ENCODE results near the gene CORO2B.
"Not testable (repeated sequence)": the region's sequence is repeated elsewhere in the genome, so short reads cannot be mapped to it uniquely, and the experiment has no call there.

The CORO2B gene

GRCh38 chr15:68749793-68750192, 171.0 kb downstream of the CORO2B start:
- no peak for TF ChIP-seq ZNF274 (IDR thresholded peaks at IDR 0.05; ENCODE audit: low read depth, low read length)
- no peak overlapping the region for H3K4me3 ChIP-seq (ENCODE audit: low read length)

GRCh38 chr15:68751622-68752021, 172.8 kb downstream of the CORO2B start:
- TF ChIP-seq ZNF274 (IDR thresholded peaks at IDR 0.05; ENCODE audit: low read depth, low read length) = no peak
- H3K4me3 ChIP-seq (ENCODE audit: low read length) = no peak overlapping the region

GRCh38 chr15:68755731-68756130, 176.9 kb downstream of the CORO2B start:
- TF ChIP-seq ZNF274 (IDR thresholded peaks at IDR 0.05; ENCODE audit: low read depth, low read length) = no peak
- H3K4me3 ChIP-seq (ENCODE audit: low read length) = no peak overlapping the region

- not testable (repeated sequence) for H3K4me3 ChIP-seq (ENCODE audit: low read length)
Observed at GRCh38 chr15:68759982-68760579, 181.3 kb downstream of the CORO2B start.

- H3K4me3 ChIP-seq (ENCODE audit: low read length) = no peak overlapping the region
- no peak for TF ChIP-seq ZNF274 (IDR thresholded peaks at IDR 0.05; ENCODE audit: low read depth, low read length)
Observed at GRCh38 chr15:68763063-68763462, 184.3 kb downstream of the CORO2B start.

GRCh38 chr15:68764090-68764489, 185.3 kb downstream of the CORO2B start:
- TF ChIP-seq ZNF274 (IDR thresholded peaks at IDR 0.05; ENCODE audit: low read depth, low read length) = no peak
- H3K4me3 ChIP-seq (ENCODE audit: low read length) = no peak overlapping the region

- no peak overlapping the region for H3K4me3 ChIP-seq (ENCODE audit: low read length)
- TF ChIP-seq ZNF274 (IDR thresholded peaks at IDR 0.05; ENCODE audit: low read depth, low read length) = no peak
Observed at GRCh38 chr15:68765602-68766368, 187.0 kb downstream of the CORO2B start.

GRCh38 chr15:68767833-68768232, 189.0 kb downstream of the CORO2B start:
- no peak overlapping the region for H3K4me3 ChIP-seq (ENCODE audit: low read length)
- TF ChIP-seq ZNF274 (IDR thresholded peaks at IDR 0.05; ENCODE audit: low read depth, low read length) = no peak

- H3K4me3 ChIP-seq (ENCODE audit: low read length) = no peak overlapping the region
- no peak for TF ChIP-seq ZNF274 (IDR thresholded peaks at IDR 0.05; ENCODE audit: low read depth, low read length)
Observed at GRCh38 chr15:68768321-68768720, 189.5 kb downstream of the CORO2B start.

GRCh38 chr15:68769702-68770101, 190.9 kb downstream of the CORO2B start:
- H3K4me3 ChIP-seq (ENCODE audit: low read length) = no peak overlapping the region
- TF ChIP-seq ZNF274 (IDR thresholded peaks at IDR 0.05; ENCODE audit: low read depth, low read length) = no peak

- no peak overlapping the region for H3K4me3 ChIP-seq (ENCODE audit: low read length)
- TF ChIP-seq ZNF274 (IDR thresholded peaks at IDR 0.05; ENCODE audit: low read depth, low read length) = no peak
Observed at GRCh38 chr15:68770216-68770615, 191.4 kb downstream of the CORO2B start.

- H3K4me3 ChIP-seq (ENCODE audit: low read length) = no peak overlapping the region
- no peak for TF ChIP-seq ZNF274 (IDR thresholded peaks at IDR 0.05; ENCODE audit: low read depth, low read length)
Observed at GRCh38 chr15:68773036-68773435, 194.2 kb downstream of the CORO2B start.

GRCh38 chr15:68774120-68774519, 195.3 kb downstream of the CORO2B start:
- no peak for TF ChIP-seq ZNF274 (IDR thresholded peaks at IDR 0.05; ENCODE audit: low read depth, low read length)
- no peak overlapping the region for H3K4me3 ChIP-seq (ENCODE audit: low read length)

GRCh38 chr15:68774521-68775235, 195.9 kb downstream of the CORO2B start:
- TF ChIP-seq ZNF274 (IDR thresholded peaks at IDR 0.05; ENCODE audit: low read depth, low read length) = no peak
- no peak overlapping the region for H3K4me3 ChIP-seq (ENCODE audit: low read length)

- TF ChIP-seq ZNF274 (IDR thresholded peaks at IDR 0.05; ENCODE audit: low read depth, low read length) = no peak
- H3K4me3 ChIP-seq (ENCODE audit: low read length) = no peak overlapping the region
Observed at GRCh38 chr15:68775236-68775577, 196.4 kb downstream of the CORO2B start.
